ENCODE data around the gene RFWD3. TPM values are rescaled to one million over a fixed set of nuclear protein-coding genes. Genes with fewer than 3 reads are reported as not detected.

Gene RFWD3
- total and polyA plus RNA-seq, 10 donors: 4.6 to 40.6 (median 30.1) TPM

DNA sequence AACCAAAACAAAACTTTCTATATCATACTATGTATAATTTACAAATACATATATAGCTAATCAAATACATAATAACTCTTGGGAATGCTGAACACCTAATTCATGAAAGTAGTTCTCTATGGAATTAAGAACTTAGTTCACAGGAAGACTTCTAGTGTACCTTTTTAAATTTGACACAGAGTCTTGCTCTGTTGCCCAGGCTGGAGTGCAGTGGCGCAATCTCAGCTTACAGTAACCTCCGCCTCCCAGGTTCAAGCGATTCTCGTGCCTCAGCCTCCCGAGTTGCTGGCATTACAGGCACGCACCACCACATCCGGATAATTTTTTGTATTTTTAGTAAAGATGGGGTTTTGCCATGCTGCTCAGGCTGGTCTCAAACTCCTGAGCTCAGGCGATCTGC is 24.7 kb downstream of the RFWD3 start:
- H3K27me3 ChIP-seq (replicated peaks in 1 of 7): no peaks in the 10 kb centered on the region
- no peak overlapping the region for H3K4me3 ChIP-seq
- intact Hi-C loops (cut with DNase I; ENCODE audit: low total_unique reads): no loop called here
- no peak overlapping the region for H3K27ac ChIP-seq
- no peaks in the 10 kb centered on the region for H3K9me3 ChIP-seq
- TF ChIP-seq POLR2AphosphoS5 (IDR thresholded peaks at IDR 0.05): no peak
- no peak for TF ChIP-seq POLR2A (IDR thresholded peaks at IDR 0.05)
- TF ChIP-seq, protein P1, sequence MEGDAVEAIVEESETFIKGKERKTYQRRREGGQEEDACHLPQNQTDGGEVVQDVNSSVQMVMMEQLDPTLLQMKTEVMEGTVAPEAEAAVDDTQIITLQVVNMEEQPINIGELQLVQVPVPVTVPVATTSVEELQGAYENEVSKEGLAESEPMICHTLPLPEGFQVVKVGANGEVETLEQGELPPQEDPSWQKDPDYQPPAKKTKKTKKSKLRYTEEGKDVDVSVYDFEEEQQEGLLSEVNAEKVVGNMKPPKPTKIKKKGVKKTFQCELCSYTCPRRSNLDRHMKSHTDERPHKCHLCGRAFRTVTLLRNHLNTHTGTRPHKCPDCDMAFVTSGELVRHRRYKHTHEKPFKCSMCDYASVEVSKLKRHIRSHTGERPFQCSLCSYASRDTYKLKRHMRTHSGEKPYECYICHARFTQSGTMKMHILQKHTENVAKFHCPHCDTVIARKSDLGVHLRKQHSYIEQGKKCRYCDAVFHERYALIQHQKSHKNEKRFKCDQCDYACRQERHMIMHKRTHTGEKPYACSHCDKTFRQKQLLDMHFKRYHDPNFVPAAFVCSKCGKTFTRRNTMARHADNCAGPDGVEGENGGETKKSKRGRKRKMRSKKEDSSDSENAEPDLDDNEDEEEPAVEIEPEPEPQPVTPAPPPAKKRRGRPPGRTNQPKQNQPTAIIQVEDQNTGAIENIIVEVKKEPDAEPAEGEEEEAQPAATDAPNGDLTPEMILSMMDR (IDR thresholded peaks at IDR 0.05 in 8 of 11, conservative IDR thresholded peaks at IDR 0.05 in 3 of 11): no peak
- H3K4me1 ChIP-seq: no peaks in the 10 kb centered on the region
- peaks cover under 1 to 100% (median 79%) of the 10 kb centered on the region in 6 donors for H3K36me3 ChIP-seq
- DNase-seq: no peak
- 96 to 98% (median 97%) methylated on average over 8 of the region's 8 CpGs for WGBS, 5 donors

DNA sequence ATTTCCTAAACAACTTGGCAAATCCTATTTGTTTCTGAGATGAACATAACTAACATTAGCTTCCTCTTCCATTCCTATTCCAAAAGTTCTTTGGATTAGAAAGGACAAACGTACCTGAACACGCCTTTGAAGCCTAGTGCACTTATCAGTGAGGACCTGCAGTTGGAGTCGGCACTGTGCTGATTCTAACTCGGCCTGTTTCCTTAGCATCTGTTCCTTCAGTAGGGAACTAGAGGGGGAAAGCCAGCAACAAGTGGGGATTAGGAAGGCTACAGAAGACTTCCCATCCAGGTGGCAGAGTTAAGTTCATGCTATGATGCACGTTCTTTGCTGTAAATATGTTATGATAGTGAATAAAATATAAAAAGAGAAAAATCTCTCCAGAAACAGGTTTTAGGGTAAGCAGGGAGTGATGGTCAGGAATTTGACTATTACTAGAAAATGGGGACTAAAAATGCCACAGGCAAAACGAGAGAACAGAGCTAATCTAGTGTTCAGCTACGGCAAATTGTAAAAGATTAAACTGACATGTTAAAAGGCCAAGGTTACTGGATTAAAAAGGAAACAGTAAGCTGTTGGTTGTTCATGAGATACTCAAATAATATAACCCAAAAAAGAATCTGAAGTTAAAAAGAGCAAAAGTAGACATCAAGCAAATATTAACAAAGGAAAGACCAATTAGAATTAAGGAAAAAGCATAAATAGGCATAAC is 28.8 kb downstream of the RFWD3 start:
- Histone ChIP-seq H3K36me3 (peaks cover 0 to 100% (median 78%) of the 10 kb centered on the region in 6 donors), H3K4me1 (no peaks in the 10 kb centered on the region), H3K27ac (no peak overlapping the region), H3K27me3 (replicated peaks in 1 of 7) (no peaks in the 10 kb centered on the region), H3K4me3 (no peak overlapping the region), H3K9me3 (no peaks in the 10 kb centered on the region)
- DNase-seq: no peak
- 86 to 95% (median 88%) methylated on average over 7 of the region's 7 CpGs for WGBS, 5 donors
- intact Hi-C loops (cut with DNase I; ENCODE audit: low total_unique reads): no loop called here
- TF ChIP-seq POLR2A (IDR thresholded peaks at IDR 0.05) (no peak), POLR2AphosphoS5 (IDR thresholded peaks at IDR 0.05) (no peak)
- TF ChIP-seq, protein P1 (IDR thresholded peaks at IDR 0.05 in 8 of 11, conservative IDR thresholded peaks at IDR 0.05 in 3 of 11): no peak

DNA sequence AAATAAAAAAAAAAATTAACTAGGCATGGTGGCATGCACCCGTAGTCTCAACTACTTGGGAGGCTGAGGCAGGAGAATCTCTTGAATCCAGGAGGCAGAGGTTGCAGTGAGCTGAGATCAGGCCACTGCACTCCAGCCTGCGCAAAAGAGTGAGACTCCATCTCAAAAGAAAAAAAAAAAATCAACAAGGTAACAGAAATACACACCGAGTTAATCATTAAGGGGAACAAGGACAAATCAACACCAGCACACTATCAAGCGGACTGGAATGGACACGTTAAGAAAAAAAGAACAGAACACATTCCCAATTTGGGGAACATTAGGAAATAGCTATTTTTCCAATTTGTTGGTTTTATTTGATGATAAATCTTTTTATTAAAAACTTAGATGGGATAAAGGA is 31.4 kb downstream of the RFWD3 start:
- Histone ChIP-seq H3K27ac (no peak overlapping the region), H3K4me3 (no peak overlapping the region), H3K4me1 (no peaks in the 10 kb centered on the region), H3K9me3 (no peaks in the 10 kb centered on the region), H3K27me3 (replicated peaks in 1 of 7) (no peaks in the 10 kb centered on the region), H3K36me3 (peaks cover 6 to 100% (median 85%) of the 10 kb centered on the region in 6 donors)
- intact Hi-C loops (cut with DNase I; ENCODE audit: low total_unique reads): no loop called here
- no peak for TF ChIP-seq POLR2A (IDR thresholded peaks at IDR 0.05)
- no peak for DNase-seq
- 76 to 92% (median 77%) methylated on average over 5 of the region's 5 CpGs for WGBS, 5 donors

DNA sequence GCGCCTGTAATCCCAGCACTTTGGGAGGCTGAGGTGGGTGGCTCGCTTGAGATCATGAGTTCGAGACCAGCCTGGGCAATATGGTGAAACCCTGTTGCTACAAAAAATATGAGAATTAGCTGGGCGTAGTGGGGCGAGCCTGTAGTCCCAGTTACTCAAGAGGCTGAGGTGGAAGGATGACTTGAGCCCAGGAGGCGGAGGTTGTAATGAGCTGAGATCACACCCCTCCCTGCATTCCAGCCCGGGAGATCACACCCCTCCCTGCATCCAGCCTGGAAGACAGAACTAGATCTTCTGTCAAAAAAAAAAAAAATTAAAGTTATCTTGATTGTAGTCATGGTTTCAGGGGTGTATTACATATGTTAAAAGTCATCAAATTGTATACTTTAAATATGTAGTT is 33.0 kb downstream of the RFWD3 start:
- Histone ChIP-seq H3K27me3 (replicated peaks in 1 of 7) (no peaks in the 10 kb centered on the region), H3K36me3 (peaks cover 6 to 100% (median 89%) of the 10 kb centered on the region in 6 donors), H3K9me3 (no peaks in the 10 kb centered on the region), H3K4me3 (no peak overlapping the region), H3K4me1 (no peaks in the 10 kb centered on the region), H3K27ac (no peak overlapping the region)
- intact Hi-C loops (cut with DNase I; ENCODE audit: low total_unique reads): no loop called here
- DNase-seq: no peak
- 77 to 97% (median 92%) methylated on average over 7 of the region's 7 CpGs for WGBS, 5 donors
- TF ChIP-seq POLR2AphosphoS5 (IDR thresholded peaks at IDR 0.05): no peak
- no peak for TF ChIP-seq POLR2A (IDR thresholded peaks at IDR 0.05)
- TF ChIP-seq, protein P1 (IDR thresholded peaks at IDR 0.05 in 8 of 11, conservative IDR thresholded peaks at IDR 0.05 in 3 of 11): no peak
